Measurements from ENCODE around the gene HNRNPA1L2.

- TF ChIP-seq CTCF (IDR thresholded peaks at IDR 0.05) (no peak), EZH2 (IDR thresholded peaks at IDR 0.05) (no peak), EZH2phosphoT487 (IDR thresholded peaks at IDR 0.05) (no peak)
Measured at GRCh38 chr13:52615134-52615801, 27.0 kb upstream of the HNRNPA1L2 start.
